A673 (cell line): ENCODE results near the gene TBC1D9. TPM values are rescaled to one million over a fixed set of nuclear protein-coding genes. Genes with fewer than 3 reads are reported as not detected.

Source experiments
- BruUV-seq: library from RNA; stranded (reverse); fragments of 400-500 nt; replicated peaks from 2 replicates; lab custom pipeline; 2021; lab: Mats Ljungman, UMichigan
- CTCF ChIA-PET: fragments of 300-600 bp; sonication (Branson Sonifier 250); formaldehyde crosslinking; loops from one replicate; lab custom pipeline; 2022; ENCODE audit warnings: antibody characterized with exemption; lab: Charles Lee
- POLR2A ChIA-PET: fragments of 300-600 bp; sonication (Branson Sonifier 250); formaldehyde crosslinking; loops from one replicate; lab custom pipeline; 2022; ENCODE audit warnings: antibody characterized with exemption; ENCODE audit not compliant: low non-redundant PET; lab: Charles Lee
- DNase-seq: peaks from one replicate; pipeline ENCODE4 v3.0.0-alpha.2; 2015; ENCODE audit warnings: low spot score
- H3K27ac ChIP-seq: fragments of 200-600 bp; sonication (generic); 2 replicates; pipeline ENCODE4 v1.5.1; 2016; ENCODE audit warnings: mixed run types, low read depth, mild to moderate bottlenecking, mixed read lengths, antibody characterized with exemption, low read length; ENCODE audit not compliant: poor library complexity, severe bottlenecking
- H3K27me3 ChIP-seq: fragments of 200-600 bp; sonication (generic); replicated peaks from 2 replicates; pipeline ENCODE4 v1.6.1; 2017; ENCODE audit warnings: mixed run types, low read depth, mild to moderate bottlenecking, mixed read lengths, antibody characterized with exemption, low read length; ENCODE audit not compliant: insufficient read depth, poor library complexity
- H3K36me3 ChIP-seq: fragments of 200-600 bp; sonication (generic); 2 replicates; pipeline ENCODE4 v1.6.1; 2016; ENCODE audit warnings: mixed run types, mild to moderate bottlenecking, mixed read lengths, antibody characterized with exemption, low read length; ENCODE audit not compliant: insufficient read depth, poor library complexity, severe bottlenecking
- H3K4me1 ChIP-seq: fragments of 200-600 bp; sonication (generic); 2 replicates; pipeline ENCODE4 v1.6.1; 2017; ENCODE audit warnings: mixed run types, mild to moderate bottlenecking, mixed read lengths, antibody characterized with exemption, low read length; ENCODE audit not compliant: insufficient read depth, poor library complexity, severe bottlenecking
- H3K4me3 ChIP-seq: fragments of 200-600 bp; sonication (generic); 2 replicates; pipeline ENCODE4 v1.5.1; 2016; ENCODE audit warnings: low read depth, mixed run types, mild to moderate bottlenecking, mixed read lengths, low read length; ENCODE audit not compliant: poor library complexity, severe bottlenecking
- H3K9me3 ChIP-seq: fragments of 200-600 bp; sonication (generic); 2 replicates; pipeline ENCODE4 v1.6.1; 2016; ENCODE audit warnings: mixed run types, low read depth, mild to moderate bottlenecking, mixed read lengths, antibody characterized with exemption, low read length; ENCODE audit not compliant: poor library complexity, severe bottlenecking
- CTCF ChIP-seq: fragments of 300-800, 200-600 bp; sonication (generic); conservative IDR thresholded peaks from 2 replicates; pipeline ENCODE4 v1.5.1; 2017; ENCODE audit warnings: low read depth, mild to moderate bottlenecking, antibody characterized with exemption, low read length, moderate library complexity, mixed read lengths
- EZH2 ChIP-seq: fragments of 200-600 bp; sonication (generic); IDR thresholded peaks from 2 replicates; pipeline ENCODE4 v1.6.1; 2017; ENCODE audit warnings: borderline replicate concordance, low read depth, mild to moderate bottlenecking, mixed read lengths, antibody characterized with exemption, low read length; ENCODE audit not compliant: poor library complexity, severe bottlenecking
- intact Hi-C: fragments of 100-400 bp; cut with micrococcal nuclease; formaldehyde crosslinking; loops from one replicate; pipeline ENCODE4 v1.10.0; 2022; ENCODE audit not compliant: unreplicated experiment
- total RNA-seq: library from RNA; stranded (reverse); gene quantifications from 2 replicates; pipeline ENCODE4 v1.2.3, GENCODE V29; 2021

TBC1D9 gene
- total RNA-seq, 1 experiment from 2014 or later, result 22.4 TPM

GRCh38 chr4:140622333-140622958 lies 133.7 kb downstream of the TBC1D9 start:
- H3K36me3 ChIP-seq, result peaks cover 24% of the 10 kb centered on the region
- TF ChIP-seq EZH2 (no peak), CTCF (no peak)
- intact Hi-C loops, result no loop called here
- CTCF ChIA-PET, result no interaction called here
- no peak overlapping the region for H3K4me3 ChIP-seq
- H3K4me1 ChIP-seq, result no peaks in the 10 kb centered on the region
- no peak for DNase-seq
- H3K27me3 ChIP-seq, result no peaks in the 10 kb centered on the region
- H3K27ac ChIP-seq, result no peak overlapping the region
- no peaks in the 10 kb centered on the region for H3K9me3 ChIP-seq
- POLR2A ChIA-PET, result no interaction called here
- BruUV-seq, result no TSS peak

- POLR2A ChIA-PET, result no interaction called here
- intact Hi-C loops, result no loop called here
- Histone ChIP-seq H3K9me3 (no peaks in the 10 kb centered on the region), H3K27me3 (no peaks in the 10 kb centered on the region), H3K36me3 (peaks cover 24% of the 10 kb centered on the region), H3K4me3 (no peak overlapping the region), H3K27ac (no peak overlapping the region), H3K4me1 (no peaks in the 10 kb centered on the region)
- CTCF ChIA-PET, result no interaction called here
- DNase-seq, result no peak
- TF ChIP-seq CTCF (no peak), EZH2 (no peak)
- BruUV-seq, result no TSS peak
These were observed 135.0 kb downstream of the TBC1D9 start for GRCh38 chr4:140621161-140621560.

- no peaks in the 10 kb centered on the region for H3K27me3 ChIP-seq
- no TSS peak for BruUV-seq
- no peak overlapping the region for H3K27ac ChIP-seq
- H3K9me3 ChIP-seq, result no peaks in the 10 kb centered on the region
- H3K36me3 ChIP-seq, result peaks cover 6% of the 10 kb centered on the region
- no peak for DNase-seq
- POLR2A ChIA-PET, result no interaction called here
- intact Hi-C loops, result loop anchor here (10.0 kb wide), 1 partner anchor 963 kb away; no protein-coding TSS in a partner anchor
- H3K4me3 ChIP-seq, result no peak overlapping the region
- CTCF ChIA-PET, result no interaction called here
- TF ChIP-seq CTCF (no peak), EZH2 (no peak)
- no peaks in the 10 kb centered on the region for H3K4me1 ChIP-seq
These were observed 138.5 kb downstream of the TBC1D9 start for GRCh38 chr4:140617499-140618248.
